ENCODE data around the gene HOXA5. TPM values are rescaled to one million over a fixed set of nuclear protein-coding genes. Genes with fewer than 3 reads are reported as not detected.

The HOXA5 gene
- total and polyA plus RNA-seq, 5 donors: 0.17 to 0.43 TPM; not detected in 3

DNA sequence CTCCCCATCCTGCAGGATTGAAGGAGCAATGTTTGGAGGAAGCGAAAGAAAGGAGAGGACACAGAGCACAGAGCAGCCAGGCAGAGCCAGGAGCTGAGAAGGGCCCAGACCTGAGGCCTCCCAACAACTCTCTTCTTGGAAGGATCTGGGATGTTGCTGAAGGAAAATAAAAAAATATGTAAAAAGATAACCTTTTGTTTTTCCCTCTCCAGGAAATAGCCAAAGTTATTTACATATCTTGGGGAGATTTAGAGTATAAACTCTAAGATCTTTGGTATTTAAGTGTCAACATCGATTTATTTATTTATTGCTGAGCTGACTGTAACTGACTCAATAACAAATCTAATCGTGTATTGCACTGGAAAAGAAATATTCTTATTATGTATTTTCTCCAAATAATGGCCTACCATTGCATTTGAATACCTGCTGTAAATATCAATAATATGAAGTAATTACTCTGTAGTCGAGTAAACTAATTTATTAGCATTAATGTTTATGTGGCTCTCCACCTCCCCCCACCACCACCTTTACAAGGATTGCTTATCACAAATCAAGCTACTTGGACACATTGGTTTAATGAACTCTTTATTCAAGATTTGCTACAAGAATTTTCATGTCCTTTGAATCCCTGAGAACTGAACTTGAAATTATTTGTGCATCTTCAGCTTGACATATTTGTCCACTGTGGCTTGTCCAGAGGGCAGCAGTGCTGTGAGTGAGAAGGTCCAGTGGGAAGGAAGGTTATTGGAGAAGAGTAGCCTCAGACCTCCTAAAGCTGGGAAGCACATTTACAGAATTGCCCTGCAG, 43.4 kb upstream of the HOXA5 start:
- Histone ChIP-seq H3K4me1 (ENCODE audit: control insufficient read depth, insufficient read depth, low read length) (peaks cover 5% of the 10 kb centered on the region), H3K4me3 (ENCODE audit: low read length) (no peak overlapping the region), H3K27me3 (ENCODE audit: control insufficient read depth, insufficient read depth) (no peaks in the 10 kb centered on the region), H3K9me3 (ENCODE audit: control insufficient read depth, low read length) (no peaks in the 10 kb centered on the region), H3K27ac (ENCODE audit: low read length) (no peak overlapping the region)
- DNase-seq (no peak), ATAC-seq (no peak)
- intact Hi-C loops (cut with DNase I): no loop called here
- 41% methylated on average over 4 of the region's 4 CpGs for WGBS

DNA sequence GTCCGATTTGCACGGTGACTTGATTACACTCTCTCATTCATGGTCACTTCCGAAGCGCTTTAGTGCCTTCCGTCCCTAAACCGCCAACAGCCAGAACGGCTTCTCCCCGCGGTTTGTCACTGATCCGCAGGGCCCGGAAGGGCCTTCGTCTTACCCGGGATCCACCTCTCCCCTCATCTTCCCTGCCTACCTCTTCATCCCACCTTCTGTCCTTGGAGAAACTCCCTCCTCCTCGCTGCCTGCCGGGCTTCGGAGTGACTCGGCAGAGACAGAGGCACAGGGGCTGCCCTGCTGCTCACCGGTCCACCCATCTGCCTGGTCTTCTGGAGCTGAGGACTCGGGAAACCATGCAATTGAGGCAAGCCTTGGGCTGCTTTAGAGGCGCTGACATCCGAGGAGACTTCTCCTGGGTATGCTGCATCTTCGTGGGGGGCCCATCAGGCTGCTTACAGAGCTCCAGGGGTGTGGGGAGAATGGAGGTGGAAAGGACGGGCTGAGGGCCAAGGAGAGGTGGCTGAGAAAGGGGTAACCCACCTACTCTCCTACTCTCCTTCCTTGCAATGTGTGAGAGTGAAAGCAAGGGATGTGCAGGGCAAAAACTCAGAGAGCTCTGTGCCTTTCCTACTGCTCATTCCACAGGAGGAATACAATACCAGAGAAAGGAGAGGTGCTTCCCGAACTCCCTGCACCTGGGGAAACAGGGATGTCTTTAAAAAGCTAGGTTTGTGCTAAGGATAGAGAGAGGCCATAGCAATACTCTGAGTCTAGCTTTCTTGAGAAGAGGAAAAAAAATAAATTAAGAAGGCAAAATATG, 42.6 kb upstream of the HOXA5 start:
- intact Hi-C loops (cut with DNase I): no loop called here
- no peak for ATAC-seq
- Histone ChIP-seq H3K27ac (ENCODE audit: low read length) (no peak overlapping the region), H3K4me1 (ENCODE audit: control insufficient read depth, insufficient read depth, low read length) (peaks cover 5% of the 10 kb centered on the region), H3K9me3 (ENCODE audit: control insufficient read depth, low read length) (no peaks in the 10 kb centered on the region), H3K4me3 (ENCODE audit: low read length) (no peak overlapping the region), H3K27me3 (ENCODE audit: control insufficient read depth, insufficient read depth) (no peaks in the 10 kb centered on the region)
- no peak for DNase-seq
- WGBS: 9% methylated on average over 24 of the region's 24 CpGs

DNA sequence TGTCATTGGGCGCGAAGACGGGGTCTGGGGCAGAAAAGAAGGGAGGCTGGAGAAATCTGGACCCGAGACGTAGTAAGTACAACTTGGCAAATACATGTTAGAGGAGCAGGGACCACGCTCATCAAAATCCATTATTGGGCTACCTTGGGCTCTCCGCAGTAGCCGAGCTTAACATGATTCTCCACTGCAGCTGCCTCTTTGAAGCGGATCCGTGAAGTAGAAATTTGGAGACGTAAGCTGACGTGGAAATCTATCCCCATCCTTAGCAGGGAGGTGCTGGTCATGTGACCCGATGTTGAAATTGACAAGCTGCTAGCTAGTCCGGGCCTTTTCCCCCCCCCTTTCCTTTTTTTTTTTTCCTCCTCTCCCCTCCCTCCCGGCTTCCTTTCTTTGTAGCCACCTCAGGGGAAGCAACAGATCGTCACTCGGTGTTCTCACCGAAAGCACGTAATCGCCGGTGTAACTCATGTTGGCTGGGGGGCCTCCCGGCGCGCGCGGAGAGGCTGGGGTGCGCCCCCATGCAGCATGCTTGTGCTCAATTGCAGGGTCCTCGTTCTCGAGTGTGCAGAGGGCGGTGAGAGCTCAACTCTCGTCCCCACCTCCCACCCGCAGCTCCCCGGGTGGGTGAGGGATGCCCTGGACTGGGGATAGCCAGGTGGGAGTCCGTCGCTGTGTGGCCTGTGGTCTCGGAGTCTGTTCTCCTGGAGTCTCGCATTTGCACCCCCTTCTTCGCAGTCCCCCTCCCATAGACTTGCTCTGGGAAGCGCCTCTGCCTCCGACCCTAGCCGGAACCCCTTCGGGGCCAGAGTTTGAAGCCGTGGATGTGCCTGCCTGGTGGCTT, 41.8 kb upstream of the HOXA5 start, which contains the start of gene HOXA11:
Gene HOXA11 (minus strand): TSS at position 220 of the 841 bp plus-strand sequence. CDS start 88 bp downstream, at position 132.
- intact Hi-C loops (cut with DNase I): no loop called here
- DNase-seq (no peak), ATAC-seq (peak in 1 of 2 donors; percentile 7)
- 5% methylated on average over 43 of the region's 43 CpGs for WGBS
- Histone ChIP-seq H3K4me3 (ENCODE audit: low read length) (peak within 1 kb of the TSS; percentile 41), H3K9me3 (ENCODE audit: control insufficient read depth, low read length) (no peaks in the 10 kb centered on the region), H3K27me3 (ENCODE audit: control insufficient read depth, insufficient read depth) (no peaks in the 10 kb centered on the region), H3K4me1 (ENCODE audit: control insufficient read depth, insufficient read depth, low read length) (peaks cover 5% of the 10 kb centered on the region), H3K27ac (ENCODE audit: low read length) (no peak within 1 kb of the TSS)

DNA sequence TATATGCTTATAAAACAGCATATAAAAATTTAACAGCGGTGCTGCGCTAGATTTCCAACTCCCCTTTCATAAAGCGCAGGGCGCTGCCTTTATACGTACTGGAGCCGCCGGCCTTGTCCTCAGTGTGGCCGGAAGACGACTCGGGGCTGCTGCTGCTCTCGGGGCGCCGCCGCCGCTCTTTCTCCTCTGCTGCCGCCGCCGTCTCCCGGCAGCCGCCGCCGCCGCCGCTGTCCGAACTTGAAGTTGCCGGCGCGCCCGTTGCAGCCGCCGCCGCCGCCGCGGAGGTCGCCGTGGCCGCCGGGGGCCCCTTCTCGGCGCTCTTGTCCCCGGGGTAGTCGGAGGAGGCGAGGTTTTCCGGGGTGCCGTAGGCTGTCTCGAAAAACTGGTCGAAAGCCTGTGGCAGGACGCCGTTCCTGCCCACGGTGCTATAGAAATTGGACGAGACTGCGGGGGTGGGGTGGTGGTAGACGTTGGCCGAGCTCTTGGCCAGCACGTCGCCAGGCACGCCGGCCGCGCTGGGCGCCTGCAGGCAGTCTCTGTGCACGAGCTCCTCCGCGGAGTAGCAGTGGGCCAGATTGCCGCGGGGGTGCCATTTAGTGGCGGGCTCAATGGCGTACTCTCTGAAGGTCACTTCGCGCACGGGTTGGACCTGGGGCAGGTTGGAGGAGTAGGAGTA, 41.0 kb upstream of the HOXA5 start:
- Histone ChIP-seq H3K27ac (ENCODE audit: low read length) (no peak overlapping the region), H3K27me3 (ENCODE audit: control insufficient read depth, insufficient read depth) (no peaks in the 10 kb centered on the region), H3K4me1 (ENCODE audit: control insufficient read depth, insufficient read depth, low read length) (peaks cover 5% of the 10 kb centered on the region), H3K4me3 (ENCODE audit: low read length) (peak overlapping the region; percentile 41), H3K9me3 (ENCODE audit: control insufficient read depth, low read length) (no peaks in the 10 kb centered on the region)
- DNase-seq: peak in 2 of 3 donors; percentile 60 to 71
- intact Hi-C loops (cut with DNase I): no loop called here
- 2% methylated on average over 72 of the region's 72 CpGs for WGBS
- ATAC-seq: no peak

- no peaks in the 10 kb centered on the region for H3K27me3 ChIP-seq (ENCODE audit: control insufficient read depth, insufficient read depth)
- peak overlapping the region; percentile 41 for H3K4me3 ChIP-seq (ENCODE audit: low read length)
- intact Hi-C loops (cut with DNase I): no loop called here
- no peaks in the 10 kb centered on the region for H3K9me3 ChIP-seq (ENCODE audit: control insufficient read depth, low read length)
- peaks cover 5% of the 10 kb centered on the region for H3K4me1 ChIP-seq (ENCODE audit: control insufficient read depth, insufficient read depth, low read length)
- DNase-seq (peak in 2 of 3 donors; percentile 40 to 47), ATAC-seq (no peak)
- H3K27ac ChIP-seq (ENCODE audit: low read length): no peak overlapping the region
- 4% methylated on average over 30 of the region's 30 CpGs for WGBS
These were observed 40.3 kb upstream of the HOXA5 start for GRCh38 chr7:27183682-27184336.

- Histone ChIP-seq H3K4me1 (ENCODE audit: control insufficient read depth, insufficient read depth, low read length) (peaks cover 2% of the 10 kb centered on the region), H3K27ac (ENCODE audit: low read length) (no peak overlapping the region), H3K27me3 (ENCODE audit: control insufficient read depth, insufficient read depth) (no peaks in the 10 kb centered on the region), H3K4me3 (ENCODE audit: low read length) (no peak overlapping the region), H3K9me3 (ENCODE audit: control insufficient read depth, low read length) (no peaks in the 10 kb centered on the region)
- WGBS: 8% methylated on average over 39 of the region's 39 CpGs
- ATAC-seq: no peak
- intact Hi-C loops (cut with DNase I): no loop called here
- peak in 2 of 3 donors; percentile 10 to 36 for DNase-seq
These were observed 39.6 kb upstream of the HOXA5 start for GRCh38 chr7:27182861-27183681.

- Histone ChIP-seq H3K4me3 (ENCODE audit: low read length) (no peak overlapping the region), H3K9me3 (ENCODE audit: control insufficient read depth, low read length) (no peaks in the 10 kb centered on the region), H3K27ac (ENCODE audit: low read length) (no peak overlapping the region), H3K27me3 (ENCODE audit: control insufficient read depth, insufficient read depth) (peaks cover 5% of the 10 kb centered on the region), H3K4me1 (ENCODE audit: control insufficient read depth, insufficient read depth, low read length) (peaks cover 2% of the 10 kb centered on the region)
- ATAC-seq (no peak), DNase-seq (peak in 1 of 3 donors; percentile 37)
- 26% methylated on average over 4 of the region's 4 CpGs for WGBS
- intact Hi-C loops (cut with DNase I): no loop called here
These were observed 38.9 kb upstream of the HOXA5 start for GRCh38 chr7:27182285-27182841.

- H3K27me3 ChIP-seq (ENCODE audit: control insufficient read depth, insufficient read depth): peaks cover 5% of the 10 kb centered on the region
- ATAC-seq: no peak
- no peak overlapping the region for H3K27ac ChIP-seq (ENCODE audit: low read length)
- DNase-seq: no peak
- peaks cover 2% of the 10 kb centered on the region for H3K4me1 ChIP-seq (ENCODE audit: control insufficient read depth, insufficient read depth, low read length)
- H3K4me3 ChIP-seq (ENCODE audit: low read length): no peak overlapping the region
- no peaks in the 10 kb centered on the region for H3K9me3 ChIP-seq (ENCODE audit: control insufficient read depth, low read length)
- 47% methylated on average over 4 of the region's 4 CpGs for WGBS
- intact Hi-C loops (cut with DNase I): no loop called here
These were observed 38.4 kb upstream of the HOXA5 start for GRCh38 chr7:27181795-27182275.
